HUDEP-2 (cell line): Measurements from ENCODE around the gene HOXB5.

Experiments
- DNase-seq, 76 experiments: peaks; one replicate each; lab custom pipeline; 2025; ENCODE audit not compliant: unreplicated experiment in 76 of 76; lab: John Stamatoyannopoulos, UW

The HOXB5 gene

GRCh38 chr17:48542114-48542656, 51.4 kb downstream of the HOXB5 start:
- DNase-seq, result peak in 45 of 76 experiments; percentile 3 to 67 (median 33)

- DNase-seq, result peak in 44 of 76 experiments; percentile 9 to 78 (median 36)
These were observed 51.9 kb downstream of the HOXB5 start for GRCh38 chr17:48541577-48542113.
